Transverse colon (tissue), 4 donors: Measurements from ENCODE around the gene JARID2. TPM values are rescaled to one million over a fixed set of nuclear protein-coding genes. Genes with fewer than 3 reads are reported as not detected.

Source experiments
- DNase-seq: peaks from one replicate; pipeline ENCODE4 v3.0.0-alpha.2; 2019
- H3K27ac ChIP-seq, 4 donors: fragments of 200-600 bp; sonication (generic); 2 replicates each; pipeline ENCODE4 v1.5.1; 2016 to 2018; ENCODE audit warnings: inconsistent platforms in 4 of 4
- H3K27me3 ChIP-seq: fragments of 200-600 bp; sonication (generic); 2 replicates; pipeline ENCODE4 v1.5.1; 2017; ENCODE audit warnings: inconsistent platforms
- H3K36me3 ChIP-seq, 4 donors: fragments of 200-600 bp; sonication (generic); 2 replicates each; pipeline ENCODE4 v1.5.1; 2017 to 2019; ENCODE audit warnings: inconsistent platforms in 4 of 4
- H3K4me1 ChIP-seq, 4 donors: fragments of 200-600 bp; sonication (generic); 2 replicates each; pipeline ENCODE4 v1.5.1; 2017 to 2020; ENCODE audit warnings: inconsistent platforms in 4 of 4
- H3K4me3 ChIP-seq, 4 donors: fragments of 200-600 bp; sonication (generic); 1 replicate in 1 of 4; 2 replicates in 3 of 4; pipeline versions ENCODE4 v1.5.1 to v1.6.1; 2017 to 2019; ENCODE audit warnings: inconsistent platforms in 4 of 4
- H3K9me3 ChIP-seq, 2 donors: fragments of 200-600 bp; sonication (generic); 2 replicates each; pipeline ENCODE4 v1.5.1; 2017 to 2019; ENCODE audit warnings: inconsistent platforms in 2 of 2
- EP300 ChIP-seq: sonication (generic); formaldehyde crosslinking; IDR thresholded peaks from one replicate; pipeline ENCODE4 v1.6.1; 2017; ENCODE audit warnings: antibody characterized with exemption, low read depth
- POLR2A ChIP-seq: fragments of 450-650 bp; IDR thresholded peaks from one replicate; pipeline ENCODE4 v1.6.1; 2016; ENCODE audit warnings: antibody characterized with exemption, mild to moderate bottlenecking, moderate library complexity
- POLR2AphosphoS5 ChIP-seq, 3 donors: sonication (generic); formaldehyde crosslinking; IDR thresholded peaks; one replicate each; pipeline ENCODE4 v1.6.1; 2016; ENCODE audit warnings: antibody characterized with exemption in 3 of 3
- WGBS, 2 donors: methylation state at CpG; one replicate each; pipeline ENCODE4 v1.1.5; 2018; ENCODE audit warnings: low coverage in 1 of 2; 5-methylcytosine and 5-hydroxymethylcytosine counted together
- in situ Hi-C, 4 donors: fragments of 200-750 bp; cut with MboI; loops; one replicate each; pipeline versions ENCODE4 v1.15.0 to v1.15.1; 2017; ENCODE audit warnings: low sequenced_read_pairs in 3 of 4, low pct_ligation_motif_present in 1 of 4, low pct_unique_long_range_greater_than_20kb in 1 of 4
- intact Hi-C: fragments of 100-400 bp; cut with DNase I; formaldehyde crosslinking; loops from one replicate; pipeline ENCODE4 v1.15.1; 2023; ENCODE audit warnings: low total_unique reads
- total RNA-seq, 4 donors: library from RNA; depleted of rRNA; stranded (reverse); fragments of >200 nt; gene quantifications; one replicate each; pipeline ENCODE4 v1.1.0, GENCODE V29; 2016
- TF ChIP-seq, protein P1 (sequence below), 5 experiments: fragments of 200-600 bp in 3 of 5; fragments of 450-650 bp in 2 of 5; sonication (generic) in 3 of 5; IDR thresholded peaks; 1 replicate in 2 of 5; 2 replicates in 3 of 5; pipeline ENCODE4 v1.5.1; 2016 to 2017; ENCODE audit warnings: antibody characterized with exemption in 5 of 5, inconsistent platforms in 3 of 5, mild to moderate bottlenecking in 2 of 5, moderate library complexity in 1 of 5

JARID2 gene
- total RNA-seq, 4 donors from 2014 or later = 9.4 to 18.7 (median 10.9) TPM

GRCh38 chr6:15317251-15317650, 71.4 kb downstream of the JARID2 start:
- TF ChIP-seq POLR2A (no peak), POLR2AphosphoS5 (IDR thresholded peaks at IDR 0.05) (no peak), EP300 (no peak)
- TF ChIP-seq, protein P1, sequence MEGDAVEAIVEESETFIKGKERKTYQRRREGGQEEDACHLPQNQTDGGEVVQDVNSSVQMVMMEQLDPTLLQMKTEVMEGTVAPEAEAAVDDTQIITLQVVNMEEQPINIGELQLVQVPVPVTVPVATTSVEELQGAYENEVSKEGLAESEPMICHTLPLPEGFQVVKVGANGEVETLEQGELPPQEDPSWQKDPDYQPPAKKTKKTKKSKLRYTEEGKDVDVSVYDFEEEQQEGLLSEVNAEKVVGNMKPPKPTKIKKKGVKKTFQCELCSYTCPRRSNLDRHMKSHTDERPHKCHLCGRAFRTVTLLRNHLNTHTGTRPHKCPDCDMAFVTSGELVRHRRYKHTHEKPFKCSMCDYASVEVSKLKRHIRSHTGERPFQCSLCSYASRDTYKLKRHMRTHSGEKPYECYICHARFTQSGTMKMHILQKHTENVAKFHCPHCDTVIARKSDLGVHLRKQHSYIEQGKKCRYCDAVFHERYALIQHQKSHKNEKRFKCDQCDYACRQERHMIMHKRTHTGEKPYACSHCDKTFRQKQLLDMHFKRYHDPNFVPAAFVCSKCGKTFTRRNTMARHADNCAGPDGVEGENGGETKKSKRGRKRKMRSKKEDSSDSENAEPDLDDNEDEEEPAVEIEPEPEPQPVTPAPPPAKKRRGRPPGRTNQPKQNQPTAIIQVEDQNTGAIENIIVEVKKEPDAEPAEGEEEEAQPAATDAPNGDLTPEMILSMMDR (IDR thresholded peaks at IDR 0.05) = no peak
- H3K27me3 ChIP-seq = no peaks in the 10 kb centered on the region
- DNase-seq = no peak
- H3K9me3 ChIP-seq = no peaks in the 10 kb centered on the region
- H3K4me3 ChIP-seq = no peak overlapping the region
- in situ Hi-C loops = no loop called here
- WGBS, 2 donors = 83% methylated on average over 4 of the region's 4 CpGs; no CpG with 5 or more reads in 1 of the 2 donors
- H3K36me3 ChIP-seq = no peaks in the 10 kb centered on the region
- H3K4me1 ChIP-seq = peaks cover 0 to 47% (median 19%) of the 10 kb centered on the region in 4 donors
- no peak overlapping the region for H3K27ac ChIP-seq
- intact Hi-C loops = no loop called here

DNA sequence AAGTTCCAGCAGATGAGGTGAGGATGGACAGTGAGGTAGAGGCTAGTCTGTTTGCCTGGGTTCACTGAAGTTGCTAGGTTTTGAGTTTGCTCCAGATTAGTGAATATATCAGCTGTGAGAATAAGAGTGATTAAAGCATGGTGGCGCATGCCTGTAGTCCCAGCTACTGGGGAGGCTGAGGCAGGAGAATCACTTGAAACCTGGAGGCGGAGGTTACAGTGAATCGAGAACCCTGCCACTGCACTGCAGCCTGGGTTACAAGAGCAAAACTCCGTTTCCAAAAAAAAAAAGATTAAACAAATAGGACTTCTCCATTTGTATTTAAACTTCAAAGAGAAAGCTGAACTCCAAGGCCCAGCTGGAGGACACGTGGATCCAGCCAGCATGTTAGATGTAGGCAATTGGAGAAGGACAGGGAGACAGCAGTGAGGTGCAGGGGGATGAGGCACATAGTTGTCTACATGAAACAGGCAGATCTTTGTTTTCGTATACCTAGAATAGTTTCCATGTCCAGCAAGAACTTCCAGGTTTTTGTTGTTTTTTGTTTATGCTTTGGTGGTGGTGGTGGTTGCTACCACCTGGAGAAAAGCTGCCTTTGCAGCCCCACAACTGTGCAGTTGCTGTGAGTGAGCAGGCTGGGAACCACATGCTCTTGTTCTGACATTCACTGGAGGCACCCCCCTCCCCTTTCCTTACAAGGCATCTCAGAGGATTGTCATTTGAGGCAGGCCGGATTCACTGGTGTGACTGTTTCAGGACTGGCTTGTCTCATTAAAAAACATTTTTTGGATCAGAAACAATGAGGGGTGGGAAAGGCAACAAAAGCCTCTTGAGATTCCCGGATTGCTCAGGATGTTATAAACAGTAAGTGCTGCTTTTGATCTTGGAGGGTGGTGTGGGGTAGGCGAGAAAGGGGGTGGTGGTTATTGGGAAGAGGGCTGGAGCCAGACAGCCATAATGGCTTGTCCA, 72.3 kb downstream of the JARID2 start:
- H3K4me3 ChIP-seq = no peak overlapping the region
- H3K36me3 ChIP-seq = no peaks in the 10 kb centered on the region
- TF ChIP-seq POLR2A (no peak), EP300 (no peak), POLR2AphosphoS5 (IDR thresholded peaks at IDR 0.05) (no peak)
- TF ChIP-seq, protein P1 (IDR thresholded peaks at IDR 0.05) = no peak
- intact Hi-C loops (no loop called here), in situ Hi-C loops (no loop called here)
- no peaks in the 10 kb centered on the region for H3K9me3 ChIP-seq
- H3K27me3 ChIP-seq = no peaks in the 10 kb centered on the region
- H3K27ac ChIP-seq = no peak overlapping the region
- peaks cover 0 to 48% (median 20%) of the 10 kb centered on the region in 4 donors for H3K4me1 ChIP-seq
- DNase-seq = no peak
- 57 to 71% methylated on average over 4 to 9 of the region's 9 CpGs for WGBS, 2 donors

GRCh38 chr6:15319677-15320076, 73.8 kb downstream of the JARID2 start:
- 80 to 93% methylated on average over 3 of the region's 3 CpGs for WGBS, 2 donors

DNA sequence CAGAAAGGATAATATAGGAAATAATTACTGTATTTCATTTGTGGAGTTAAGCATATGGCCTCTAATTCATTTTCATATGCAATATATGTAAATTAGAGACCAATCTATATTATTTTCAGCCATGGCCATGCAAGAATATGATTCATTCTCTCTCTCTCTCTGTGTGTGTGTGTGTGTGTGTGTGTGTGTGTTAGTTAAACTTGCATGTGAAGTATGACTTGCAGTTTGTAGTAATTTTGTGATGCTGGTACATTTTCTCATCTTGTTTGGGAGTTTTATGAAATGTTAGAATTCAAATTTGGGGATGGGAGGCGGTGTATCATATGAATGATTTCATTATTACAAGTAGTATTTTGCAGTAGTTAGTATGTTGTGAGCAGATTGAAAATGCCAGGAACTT, 74.8 kb downstream of the JARID2 start:
- Histone ChIP-seq H3K27ac (no peak overlapping the region), H3K4me3 (no peak overlapping the region), H3K36me3 (no peaks in the 10 kb centered on the region), H3K9me3 (no peaks in the 10 kb centered on the region), H3K4me1 (peaks cover 0 to 52% (median 18%) of the 10 kb centered on the region in 4 donors), H3K27me3 (no peaks in the 10 kb centered on the region)
- TF ChIP-seq POLR2A (no peak), POLR2AphosphoS5 (IDR thresholded peaks at IDR 0.05) (no peak), EP300 (no peak)
- TF ChIP-seq, protein P1 (IDR thresholded peaks at IDR 0.05) = no peak
- in situ Hi-C loops (no loop called here), intact Hi-C loops (no loop called here)
- 85 to 100% methylated on average over 1 of the region's 1 CpG for WGBS, 2 donors
- DNase-seq = no peak

More at GRCh38 chr6:15319677-15320076, 73.8 kb downstream of the JARID2 start:
- H3K4me3 ChIP-seq = no peak overlapping the region
- no peak for DNase-seq
- H3K9me3 ChIP-seq = no peaks in the 10 kb centered on the region
- no peak for TF ChIP-seq EP300
- no peak for TF ChIP-seq POLR2AphosphoS5 (IDR thresholded peaks at IDR 0.05)
- TF ChIP-seq, protein P1 (IDR thresholded peaks at IDR 0.05) = no peak
- TF ChIP-seq POLR2A = no peak
- H3K4me1 ChIP-seq = peaks cover 0 to 47% (median 18%) of the 10 kb centered on the region in 4 donors
- no peaks in the 10 kb centered on the region for H3K36me3 ChIP-seq
- intact Hi-C loops (no loop called here), in situ Hi-C loops (no loop called here)
- no peaks in the 10 kb centered on the region for H3K27me3 ChIP-seq
- no peak overlapping the region for H3K27ac ChIP-seq
